CD14-positive monocyte (primary cell): Measurements from ENCODE around the gene JAK2. TPM values are rescaled to one million over a fixed set of nuclear protein-coding genes. Genes with fewer than 3 reads are reported as not detected.

Experiments used
- DNase-seq, 3 donors: peaks; one replicate each; pipeline ENCODE4 v3.0.0-alpha.2; 2011 to 2022
- H2AFZ ChIP-seq: 2 replicates; pipeline ENCODE4 v1.6.0; 2012; ENCODE audit warnings: mild to moderate bottlenecking, low read depth, low read length, inconsistent platforms; ENCODE audit not compliant: insufficient read depth, poor library complexity, severe bottlenecking
- H3K27ac ChIP-seq, 2 donors: 1 replicate in 1 of 2; 2 replicates in 1 of 2; pipeline ENCODE4 v1.5.1; 2012 to 2013; ENCODE audit warnings: low read length in 2 of 2, control low read depth in 1 of 2, inconsistent platforms in 1 of 2, low read depth in 1 of 2, mild to moderate bottlenecking in 1 of 2
- H3K27me3 ChIP-seq, 2 donors: one replicate each; pipeline versions ENCODE4 v1.6.0 to v1.6.1; 2011 to 2013; ENCODE audit warnings: low read length in 2 of 2; ENCODE audit not compliant: control insufficient read depth in 2 of 2, insufficient read depth in 2 of 2
- H3K36me3 ChIP-seq, 2 donors: replicated peaks in 1 of 2; 1 replicate in 1 of 2; 2 replicates in 1 of 2; pipeline versions ENCODE4 v1.5.1 to v1.6.1; 2012 to 2013; ENCODE audit warnings: low read length in 2 of 2, control low read depth in 1 of 2, inconsistent platforms in 1 of 2, mild to moderate bottlenecking in 1 of 2; ENCODE audit not compliant: insufficient read depth in 2 of 2, control insufficient read depth in 1 of 2
- H3K4me1 ChIP-seq, 2 donors: 1 replicate in 1 of 2; 2 replicates in 1 of 2; pipeline versions ENCODE4 v1.5.1 to v1.6.1; 2012 to 2013; ENCODE audit warnings: low read length in 2 of 2, control low read depth in 1 of 2, inconsistent platforms in 1 of 2, mild to moderate bottlenecking in 1 of 2, moderate library complexity in 1 of 2; ENCODE audit not compliant: insufficient read depth in 2 of 2, control insufficient read depth in 1 of 2
- H3K4me2 ChIP-seq: replicated peaks from 2 replicates; pipeline ENCODE3; 2012; ENCODE audit warnings: low read length, moderate library complexity, mild to moderate bottlenecking; ENCODE audit not compliant: poor library complexity, severe bottlenecking; ENCODE audit errors: extremely low read depth
- H3K4me3 ChIP-seq, 3 experiments: fragments of 200-600 bp in 1 of 3; sonication (generic) in 1 of 3; replicated peaks in 1 of 3; 1 replicate in 2 of 3; 2 replicates in 1 of 3; pipeline ENCODE4 v1.5.1; 2011 to 2013; ENCODE audit warnings: low read length in 3 of 3, mild to moderate bottlenecking in 3 of 3, control low read depth in 2 of 3, low read depth in 2 of 3, inconsistent platforms in 1 of 3, moderate library complexity in 1 of 3
- H3K79me2 ChIP-seq: 2 replicates; pipeline ENCODE4 v1.6.0; 2012; ENCODE audit warnings: mild to moderate bottlenecking, control low read depth, inconsistent platforms, low read length, moderate library complexity; ENCODE audit not compliant: insufficient read depth
- H3K9ac ChIP-seq: 2 replicates; pipeline ENCODE4 v1.6.0; 2017; ENCODE audit warnings: low read length, mild to moderate bottlenecking; ENCODE audit not compliant: insufficient read depth, poor library complexity, severe bottlenecking
- H3K9me3 ChIP-seq, 2 donors: replicated peaks in 1 of 2; 1 replicate in 1 of 2; 2 replicates in 1 of 2; pipeline versions ENCODE4 v1.5.1 to v1.6.1; 2012 to 2013; ENCODE audit warnings: low read length in 2 of 2, control low read depth in 1 of 2; ENCODE audit not compliant: control insufficient read depth in 1 of 2, insufficient read depth in 1 of 2
- H4K20me1 ChIP-seq: 2 replicates; pipeline ENCODE4 v1.6.0; 2012; ENCODE audit warnings: mild to moderate bottlenecking, low read length, control low read depth, moderate library complexity; ENCODE audit not compliant: insufficient read depth
- H3K27ac Mint-ChIP-seq, 7 donors: one replicate each; pipeline ENCODE4 v1.8.0; 2020; ENCODE audit warnings: mild to moderate bottlenecking in 7 of 7, mixed read lengths in 7 of 7, moderate library complexity in 6 of 7, inconsistent platforms in 2 of 7
- H3K27me3 Mint-ChIP-seq, 3 donors: one replicate each; pipeline ENCODE4 v1.8.0; 2021 to 2022; ENCODE audit warnings: low read depth in 3 of 3, mild to moderate bottlenecking in 3 of 3, mixed read lengths in 3 of 3, moderate library complexity in 3 of 3, inconsistent platforms in 1 of 3
- H3K36me3 Mint-ChIP-seq, 2 donors: one replicate each; pipeline ENCODE4 v1.8.0; 2020; ENCODE audit warnings: mixed read lengths in 2 of 2, inconsistent platforms in 1 of 2, mild to moderate bottlenecking in 1 of 2
- H3K4me1 Mint-ChIP-seq: one replicate; pipeline ENCODE4 v1.8.0; 2020; ENCODE audit warnings: mild to moderate bottlenecking, mixed read lengths
- H3K4me3 Mint-ChIP-seq, 2 donors: one replicate each; pipeline ENCODE4 v1.8.0; 2020; ENCODE audit warnings: mild to moderate bottlenecking in 2 of 2, mixed read lengths in 2 of 2, moderate library complexity in 1 of 2
- H3K9me3 Mint-ChIP-seq, 7 donors: one replicate each; pipeline ENCODE4 v1.8.0; 2020 to 2022; ENCODE audit warnings: mixed read lengths in 7 of 7, mild to moderate bottlenecking in 6 of 7, moderate library complexity in 6 of 7, inconsistent platforms in 2 of 7
- CTCF ChIP-seq: fragments of 200-600 bp; IDR thresholded peaks from one replicate; pipeline ENCODE4 v1.8.0; 2022; ENCODE audit warnings: antibody characterized with exemption, mild to moderate bottlenecking
- WGBS: methylation state at CpG from one replicate; pipeline ENCODE4 v1.1.5; 2013; ENCODE audit warnings: missing lambda C conversion rate; ENCODE audit not compliant: insufficient coverage; 5-methylcytosine and 5-hydroxymethylcytosine counted together
- intact Hi-C, 2 donors: fragments of 100-400 bp; cut with micrococcal nuclease; formaldehyde crosslinking; loops; one replicate each; pipeline versions ENCODE4 v1.15.0 to v1.15.1; 2023
- polyA plus RNA-seq, 3 donors: library from polyadenylated mRNA; depleted of rRNA in 1 of 3; unstranded in 2 of 3; stranded (reverse) in 1 of 3; fragments of 300-500 nt in 2 of 3; fragments of >200 nt in 1 of 3; fragmentation: Illumina TruSeq in 2 of 3; gene quantifications; 1 replicate in 2 of 3; 2 replicates in 1 of 3; pipeline ENCODE4 v1.2.3, GENCODE V29; 2012 to 2021

JAK2 gene
- polyA plus RNA-seq, 3 donors, result 23.5 to 34.7 (median 33.0) TPM

GRCh38 chr9:5112109-5112592 is 127.1 kb downstream of the JAK2 start:
- Histone ChIP-seq H2AFZ (no peak overlapping the region), H3K4me1 (no peaks in the 10 kb centered on the region), H3K79me2 (no peaks in the 10 kb centered on the region), H3K9me3 (peaks cover 7 to 26% of the 10 kb centered on the region in 2 donors), H4K20me1 (peaks cover 38% of the 10 kb centered on the region), H3K4me2 (no peak overlapping the region), H3K36me3 (peaks cover 26 to 27% of the 10 kb centered on the region in 2 donors), H3K4me3 (no peak overlapping the region), H3K27me3 (no peaks in the 10 kb centered on the region), H3K27ac (no peak overlapping the region), H3K9ac (no peak overlapping the region)
- no peak overlapping the region for H3K4me3 Mint-ChIP-seq
- intact Hi-C loops, result no loop called here
- H3K36me3 Mint-ChIP-seq, result peaks cover 36 to 37% of the 10 kb centered on the region in 2 donors
- WGBS, result over 99% methylated on average over 26 of the region's 30 CpGs
- DNase-seq, result no peak
- peaks cover 3 to 28% (median 14%) of the 10 kb centered on the region in 7 donors for H3K9me3 Mint-ChIP-seq
- H3K27me3 Mint-ChIP-seq, result peaks cover 0 to 1% (median 0%) of the 10 kb centered on the region in 3 donors
- H3K27ac Mint-ChIP-seq, result peak overlapping the region in 1 of 7 donors; percentile 46
- no peaks in the 10 kb centered on the region for H3K4me1 Mint-ChIP-seq
- TF ChIP-seq CTCF, result no peak

GRCh38 chr9:5112646-5113045 is 127.6 kb downstream of the JAK2 start:
- H3K9ac ChIP-seq, result no peak overlapping the region
- no peaks in the 10 kb centered on the region for H3K4me1 Mint-ChIP-seq
- H3K9me3 ChIP-seq, result peaks cover 7 to 26% of the 10 kb centered on the region in 2 donors
- H3K27ac Mint-ChIP-seq, result peak overlapping the region in 1 of 7 donors; percentile 46
- intact Hi-C loops, result no loop called here
- H4K20me1 ChIP-seq, result peaks cover 41% of the 10 kb centered on the region
- H3K27me3 Mint-ChIP-seq, result peaks cover 0 to 1% (median 0%) of the 10 kb centered on the region in 3 donors
- no peak overlapping the region for H3K4me3 Mint-ChIP-seq
- H3K9me3 Mint-ChIP-seq, result peaks cover 2 to 27% (median 13%) of the 10 kb centered on the region in 7 donors
- H3K27me3 ChIP-seq, result no peaks in the 10 kb centered on the region
- TF ChIP-seq CTCF, result no peak
- H3K4me1 ChIP-seq, result no peaks in the 10 kb centered on the region
- H3K36me3 Mint-ChIP-seq, result peaks cover 36 to 37% of the 10 kb centered on the region in 2 donors
- no peak overlapping the region for H3K4me2 ChIP-seq
- no peak overlapping the region for H3K4me3 ChIP-seq
- 98% methylated on average over 12 of the region's 20 CpGs for WGBS
- H3K36me3 ChIP-seq, result peaks cover 28% of the 10 kb centered on the region in 2 donors
- no peak for DNase-seq
- no peak overlapping the region for H2AFZ ChIP-seq
- H3K79me2 ChIP-seq, result no peaks in the 10 kb centered on the region
- no peak overlapping the region for H3K27ac ChIP-seq
